ENCODE data around the gene OLFM2. TPM values are rescaled to one million over a fixed set of nuclear protein-coding genes. Genes with fewer than 3 reads are reported as not detected.

OLFM2 gene
- 8.2 to 12.8 TPM (median 11.7 TPM) in 5 replicates for total RNA-seq (2022; extraction: Qiagen RNA extraction)

DNA sequence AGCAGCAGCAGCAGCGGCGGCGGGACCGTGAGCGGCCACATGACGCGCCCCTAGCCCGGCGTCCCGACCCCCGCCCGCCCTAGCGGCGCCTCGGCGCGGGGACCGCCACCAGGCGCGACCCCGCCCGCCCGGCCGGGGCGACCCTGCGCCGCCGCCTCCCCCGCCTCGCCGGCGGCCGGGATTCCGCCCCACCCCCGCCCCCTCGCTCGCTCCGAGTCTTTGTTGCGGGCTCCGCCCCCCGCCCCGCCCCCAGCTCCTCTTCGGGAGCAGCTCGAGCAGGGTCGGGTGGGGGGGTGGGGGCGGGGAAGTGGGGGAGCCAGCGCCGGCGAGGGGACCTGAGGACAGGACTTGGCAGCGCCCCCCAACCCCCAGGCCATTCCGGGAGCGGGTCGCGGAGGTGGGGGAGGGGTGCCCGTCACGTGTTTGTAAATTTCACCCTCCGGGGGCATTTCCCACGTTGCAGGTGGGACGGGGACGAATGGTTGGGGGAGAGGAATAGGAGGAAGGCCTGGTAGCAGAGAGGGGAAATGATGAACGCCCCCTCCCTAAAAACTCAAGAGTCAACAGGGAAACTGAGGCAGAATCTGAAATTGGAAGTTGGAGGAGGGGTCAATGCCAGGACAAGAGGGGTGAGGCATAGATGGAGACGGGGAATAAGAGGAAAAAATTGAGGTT lies at the start of gene OLFM2:
Gene OLFM2, minus strand, starts transcription at position 190 of the 675 bp plus-strand sequence. Its CDS starts 149 bp downstream, at position 41.

DNA sequence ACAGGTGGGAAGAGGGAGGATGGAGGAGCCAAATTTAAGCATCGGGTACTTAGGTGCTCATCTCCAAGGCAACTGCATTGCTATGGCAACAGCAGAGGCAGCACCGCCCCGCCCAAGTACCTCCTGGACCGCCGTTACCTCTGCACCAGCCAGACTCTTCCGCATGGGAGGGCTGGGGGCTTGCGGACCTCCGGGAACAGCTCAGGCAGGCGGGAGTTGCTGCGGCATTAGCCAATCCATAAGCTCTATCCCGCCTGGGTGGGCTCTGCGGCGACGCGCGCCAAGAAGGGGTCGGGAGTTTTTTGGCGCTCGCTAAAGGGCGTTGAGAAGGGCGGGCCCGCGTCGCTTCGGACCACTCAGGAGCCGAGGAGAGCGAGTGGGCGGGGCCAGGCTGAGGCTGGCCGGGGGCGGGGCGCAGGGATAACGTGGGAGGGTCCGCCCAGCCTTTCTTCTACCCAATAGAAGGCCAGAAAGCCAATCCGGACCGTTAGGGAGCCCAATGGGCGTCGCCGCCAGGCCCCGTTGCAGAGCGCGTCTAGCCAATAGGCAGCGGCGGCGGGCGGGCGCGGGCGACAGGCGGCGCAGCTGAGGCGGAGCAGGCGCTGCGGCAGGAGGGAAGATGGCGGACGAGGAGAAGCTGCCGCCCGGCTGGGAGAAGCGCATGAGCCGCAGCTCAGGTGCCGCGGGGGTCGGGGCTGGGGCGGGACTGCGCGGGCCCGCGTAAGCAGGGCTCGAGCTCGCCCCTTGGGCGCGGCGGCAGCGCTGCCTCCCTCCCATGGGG lies 101.4 kb downstream of the OLFM2 start, which contains the start of gene PIN1:
Gene PIN1, plus strand, starts transcription at position 593 of the 781 bp plus-strand sequence. Its CDS starts 27 bp downstream, at position 620.

DNA sequence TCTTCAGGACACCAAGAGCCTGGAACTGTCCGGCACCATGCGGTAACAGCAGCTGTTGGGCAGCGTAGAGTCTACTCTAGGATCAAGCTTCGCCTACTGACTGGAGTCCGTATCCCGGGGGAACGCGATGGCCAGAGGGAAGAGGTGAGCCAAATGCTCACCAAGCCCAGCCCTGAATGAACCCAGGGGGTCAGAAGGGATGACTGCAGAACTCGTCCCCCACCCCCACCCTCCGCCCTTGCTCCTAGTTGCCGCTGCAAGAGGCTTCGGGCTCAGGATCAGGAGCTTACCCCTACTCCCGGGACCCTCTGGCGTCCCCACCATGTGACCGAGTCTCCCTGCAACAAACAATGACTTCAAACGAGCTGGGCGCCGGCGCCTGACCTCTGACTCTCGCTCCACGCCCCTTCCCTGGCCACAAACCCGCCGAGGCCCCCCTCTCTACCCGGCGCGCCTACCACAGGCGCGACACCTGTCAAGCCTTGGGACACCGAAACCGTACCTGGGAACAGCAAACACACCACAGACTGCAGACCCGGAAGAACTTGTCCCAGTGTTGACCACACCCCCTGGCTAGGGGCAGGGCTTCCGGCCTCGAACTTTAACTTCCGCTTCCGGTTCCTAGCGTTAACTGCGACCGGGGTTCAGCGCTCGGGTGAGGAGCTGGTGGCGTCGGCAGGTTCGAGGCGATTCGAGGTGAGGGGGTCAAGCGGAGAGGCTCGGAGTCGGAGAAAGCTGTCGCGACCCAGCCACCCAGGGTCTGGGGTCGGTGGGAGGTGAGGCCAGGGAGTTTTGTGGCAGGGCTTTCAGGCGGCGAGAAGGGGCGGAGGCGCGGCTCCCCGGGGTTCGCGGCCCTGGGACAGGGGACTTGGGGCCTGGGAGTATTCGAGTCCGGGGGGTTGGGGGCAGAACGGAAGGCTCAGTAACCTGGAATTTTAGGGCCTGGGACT lies 108.8 kb downstream of the OLFM2 start, which contains the start of gene UBL5:
Gene UBL5, plus strand, starts transcription at position 630 of the 950 bp plus-strand sequence. CDS start 420 bp downstream, outside the sequence.

DNA sequence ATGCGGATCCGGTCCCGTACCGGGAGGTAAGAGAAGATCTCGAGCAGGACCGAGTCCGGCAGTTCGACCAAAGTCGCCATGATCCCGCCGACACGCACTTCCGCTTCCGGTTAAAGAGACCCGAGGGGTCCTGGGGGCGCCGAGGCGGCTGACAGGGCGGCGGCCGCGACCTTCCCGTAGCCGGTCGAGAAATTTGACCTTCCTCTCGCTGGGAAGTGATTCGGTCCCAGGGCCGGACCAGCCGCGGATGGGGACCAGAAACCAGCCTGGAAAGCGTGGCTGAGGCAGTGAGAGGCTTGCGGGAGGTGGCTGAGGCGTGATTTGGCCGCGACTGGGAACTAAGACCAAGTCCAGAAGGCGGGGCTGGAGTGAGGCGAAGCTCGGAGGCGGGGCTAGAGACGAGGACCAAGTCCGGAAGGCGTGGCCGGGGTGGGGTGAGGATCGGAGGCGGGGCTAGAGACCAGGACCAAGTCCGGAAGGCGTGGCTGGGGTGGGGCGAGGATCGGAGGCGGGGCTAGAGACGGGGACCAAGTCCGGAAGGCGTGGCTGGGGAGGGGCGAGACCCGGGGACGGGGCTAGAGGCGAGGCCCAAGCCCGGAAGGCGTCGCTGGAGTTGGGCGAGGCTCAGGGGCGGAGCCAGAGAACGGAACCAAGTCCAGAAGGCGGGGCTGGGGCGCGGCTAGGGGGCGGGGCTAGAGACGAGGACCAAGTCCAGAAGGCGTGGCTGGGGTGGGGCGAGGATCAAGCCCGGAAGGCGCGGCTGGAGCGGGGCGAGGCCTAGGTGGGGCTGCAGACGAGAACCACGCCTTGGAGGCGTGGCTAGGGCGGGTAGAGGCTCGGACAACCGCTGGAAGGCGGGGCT lies 117.3 kb downstream of the OLFM2 start, which contains the start of gene FBXL12:
Gene FBXL12, minus strand, starts transcription at position 346 of the 862 bp plus-strand sequence. Its CDS starts 266 bp downstream, at position 80.

Other genes starting within 250 kb of the OLFM2 start
- gene ZNF846, start 167.8 kb downstream of the OLFM2 start, total RNA-seq (2022; extraction: Qiagen RNA extraction) = 0.76 to 1.7 TPM (median 1.5 TPM) in 5 replicates
- 12.2 to 14.3 TPM (median 13.7 TPM) in 5 replicates for gene FBXL12, start 117.4 kb downstream of the OLFM2 start, total RNA-seq (2022; extraction: Qiagen RNA extraction)
- gene UBL5, start 108.6 kb downstream of the OLFM2 start, total RNA-seq (2022; extraction: Qiagen RNA extraction) = 407 to 477 TPM (median 421 TPM) in 5 replicates
- gene PIN1, start 101.2 kb downstream of the OLFM2 start, total RNA-seq (2022; extraction: Qiagen RNA extraction) = 56.7 to 81.4 TPM (median 80.6 TPM) in 5 replicates
- gene COL5A3, start 74.0 kb upstream of the OLFM2 start, total RNA-seq (2022; extraction: Qiagen RNA extraction) = 3.7 to 5.8 TPM (median 3.7 TPM) in 5 replicates
- gene RDH8, start 77.0 kb upstream of the OLFM2 start, total RNA-seq (2022; extraction: Qiagen RNA extraction) = 0.16 to 0.65 TPM (median 0.33 TPM) in 5 replicates
- gene SHFL, start 149.8 kb upstream of the OLFM2 start, total RNA-seq (2022; extraction: Qiagen RNA extraction) = 6.8 to 9.8 TPM (median 8.2 TPM) in 5 replicates
- gene ANGPTL6, start 166.2 kb upstream of the OLFM2 start, total RNA-seq (2022; extraction: Qiagen RNA extraction) = 0.08 to 0.15 TPM (median 0.08 TPM) in 3 of 5 replicates, not detected in the others
- 40.7 to 59.7 TPM (median 54.1 TPM) in 5 replicates for gene PPAN, start 169.8 kb upstream of the OLFM2 start, total RNA-seq (2022; extraction: Qiagen RNA extraction)
- gene P2RY11, start 175.2 kb upstream of the OLFM2 start, total RNA-seq (2022; extraction: Qiagen RNA extraction) = 4.6 to 13.5 TPM (median 7.0 TPM) in 5 replicates
- 161 to 180 TPM (median 167 TPM) in 5 replicates for gene EIF3G, start 183.4 kb upstream of the OLFM2 start, total RNA-seq (2022; extraction: Qiagen RNA extraction)